OCI-LY7 (cell line): ENCODE results near the gene DTHD1.

Experiments used
- CTCF ChIP-seq: fragments of 200-600 bp; sonication (generic); conservative IDR thresholded peaks from 2 replicates; pipeline ENCODE4 v1.5.1; 2014; ENCODE audit warnings: mild to moderate bottlenecking, antibody characterized with exemption, low read length, moderate library complexity, mixed read lengths
- EZH2phosphoT487 ChIP-seq: fragments of 200-600 bp; sonication (generic); IDR thresholded peaks from 2 replicates; pipeline ENCODE4 v1.6.1; 2018; ENCODE audit warnings: low read depth, borderline replicate concordance, mild to moderate bottlenecking, mixed run types, antibody characterized with exemption, low read length, moderate library complexity, mixed read lengths

GRCh38 chr4:36321176-36321575, 39.8 kb downstream of the DTHD1 start:
- TF ChIP-seq CTCF, result no peak
- no peak for TF ChIP-seq EZH2phosphoT487
